Measurements from ENCODE around the gene ACIN1. TPM values are rescaled to one million over a fixed set of nuclear protein-coding genes. Genes with fewer than 3 reads are reported as not detected.

ACIN1 gene
- total RNA-seq, 2 experiments from 2014 or later: 212 to 214 TPM

DNA sequence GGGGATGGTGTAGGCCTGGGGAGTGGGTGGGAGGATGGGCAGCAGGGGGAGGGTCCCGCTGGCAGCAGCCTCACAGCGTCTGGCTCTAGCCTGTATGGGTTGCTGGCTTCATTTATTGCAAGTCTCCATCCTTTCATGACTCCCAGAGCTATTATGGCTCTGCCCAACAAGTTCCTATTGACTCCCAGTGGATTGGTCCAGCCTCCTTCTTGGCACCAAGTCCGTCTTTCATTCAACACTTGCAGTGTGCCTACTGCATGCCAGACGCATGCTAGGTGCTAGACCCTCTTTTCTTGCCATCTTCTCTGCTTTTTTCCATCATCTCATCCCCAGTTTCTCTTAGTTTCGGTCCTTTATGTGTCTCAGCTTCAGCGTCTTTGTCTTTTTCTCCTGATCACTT lies 51.8 kb downstream of the ACIN1 start:
- ATAC-seq (ENCODE audit: low read depth): no peak
- no peak overlapping the region for H3K4me3 Mint-ChIP-seq
- peaks cover 2% of the 10 kb centered on the region for H3K36me3 Mint-ChIP-seq
- DNase-seq: no peak
- H3K27me3 Mint-ChIP-seq: no peaks in the 10 kb centered on the region
- H3K4me1 Mint-ChIP-seq: no peaks in the 10 kb centered on the region
- POLR2A ChIA-PET: no interaction called here
- H3K9me3 Mint-ChIP-seq: no peaks in the 10 kb centered on the region
- no peak overlapping the region for H3K27ac Mint-ChIP-seq

DNA sequence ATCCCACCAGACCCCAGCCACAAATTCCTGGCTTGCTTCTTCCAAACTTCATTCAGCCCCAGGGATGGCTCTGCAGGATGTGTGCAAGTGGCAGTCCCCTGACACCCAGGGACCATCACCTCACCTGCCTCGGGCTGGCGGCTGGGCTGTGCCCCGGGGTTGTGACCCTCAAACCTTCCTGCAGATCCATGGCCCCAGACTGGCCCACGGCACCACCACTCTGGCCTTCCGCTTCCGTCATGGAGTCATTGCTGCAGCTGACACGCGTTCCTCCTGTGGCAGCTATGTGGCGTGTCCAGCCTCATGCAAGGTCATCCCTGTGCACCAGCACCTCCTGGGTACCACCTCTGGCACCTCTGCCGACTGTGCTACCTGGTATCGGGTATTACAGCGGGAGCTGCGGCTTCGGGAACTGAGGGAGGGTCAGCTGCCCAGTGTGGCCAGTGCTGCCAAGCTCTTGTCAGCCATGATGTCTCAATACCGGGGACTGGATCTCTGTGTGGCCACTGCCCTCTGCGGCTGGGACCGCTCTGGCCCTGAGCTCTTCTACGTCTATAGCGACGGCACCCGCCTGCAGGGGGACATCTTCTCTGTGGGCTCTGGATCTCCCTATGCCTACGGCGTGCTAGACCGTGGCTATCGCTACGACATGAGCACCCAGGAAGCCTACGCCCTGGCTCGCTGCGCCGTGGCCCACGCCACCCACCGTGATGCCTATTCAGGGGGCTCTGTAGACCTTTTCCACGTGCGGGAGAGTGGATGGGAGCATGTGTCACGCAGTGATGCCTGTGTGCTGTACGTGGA lies 52.6 kb downstream of the ACIN1 start, which contains the start of gene PSMB11:
Gene PSMB11 (plus strand): TSS at position 51 of the 804 bp plus-strand sequence. CDS start 14 bp downstream, at position 65.
- no peak within 1 kb of the TSS for H3K27ac Mint-ChIP-seq
- H3K36me3 Mint-ChIP-seq: no peaks in the 10 kb centered on the region
- DNase-seq (no peak), ATAC-seq (ENCODE audit: low read depth) (no peak)
- H3K4me3 Mint-ChIP-seq: no peak within 1 kb of the TSS
- no peaks in the 10 kb centered on the region for H3K27me3 Mint-ChIP-seq
- H3K4me1 Mint-ChIP-seq: no peaks in the 10 kb centered on the region
- POLR2A ChIA-PET: no interaction called here
- no peaks in the 10 kb centered on the region for H3K9me3 Mint-ChIP-seq

DNA sequence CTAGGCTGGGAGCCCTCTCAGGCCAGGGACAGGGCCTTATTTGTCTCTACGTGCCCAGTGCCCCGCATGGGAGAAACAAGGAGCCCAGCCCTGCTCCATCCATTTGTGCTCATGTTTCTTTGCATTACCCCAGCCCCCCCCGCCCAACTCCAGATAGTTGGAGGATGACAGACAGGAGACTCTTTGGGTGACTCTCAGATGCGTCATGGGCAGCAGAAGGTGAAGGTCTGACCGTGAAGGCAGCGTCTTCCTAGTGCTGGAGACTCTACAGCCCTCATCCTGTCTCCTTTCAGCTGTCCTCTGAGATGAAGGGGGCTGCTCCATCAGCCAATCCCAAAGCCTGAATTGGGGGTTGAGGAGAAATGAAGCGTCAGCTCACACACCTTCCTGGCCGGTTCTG lies 53.2 kb downstream of the ACIN1 start:
- ATAC-seq (ENCODE audit: low read depth) (no peak), DNase-seq (no peak)
- H3K27ac Mint-ChIP-seq: no peak overlapping the region
- peaks cover under 1% of the 10 kb centered on the region for H3K4me1 Mint-ChIP-seq
- H3K4me3 Mint-ChIP-seq: no peak overlapping the region
- no peaks in the 10 kb centered on the region for H3K36me3 Mint-ChIP-seq
- H3K9me3 Mint-ChIP-seq: no peaks in the 10 kb centered on the region
- POLR2A ChIA-PET: no interaction called here
- no peaks in the 10 kb centered on the region for H3K27me3 Mint-ChIP-seq

DNA sequence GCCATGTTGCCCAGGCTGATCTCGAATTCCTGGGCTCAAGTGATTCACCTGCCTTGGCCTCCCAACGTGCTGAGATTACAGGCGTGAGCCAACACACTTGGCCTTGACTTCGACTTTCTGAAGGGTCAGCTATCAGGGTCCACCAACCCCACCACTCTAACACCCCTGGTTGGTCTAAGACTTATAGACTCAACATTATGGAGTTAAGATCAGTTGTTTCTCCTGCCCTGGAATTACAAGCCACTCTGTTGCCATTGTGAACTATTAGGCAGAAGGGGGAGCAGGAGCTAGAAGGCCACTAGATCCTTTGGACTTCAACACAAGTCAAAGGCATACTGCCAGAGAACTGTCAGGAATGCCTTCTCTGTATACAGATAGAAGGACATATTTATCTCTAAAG lies 54.8 kb downstream of the ACIN1 start:
- H3K9me3 Mint-ChIP-seq: no peaks in the 10 kb centered on the region
- H3K27ac Mint-ChIP-seq: no peak overlapping the region
- ATAC-seq (ENCODE audit: low read depth): no peak
- DNase-seq: no peak
- POLR2A ChIA-PET: no interaction called here
- H3K4me3 Mint-ChIP-seq: no peak overlapping the region
- no peaks in the 10 kb centered on the region for H3K36me3 Mint-ChIP-seq
- peaks cover 8% of the 10 kb centered on the region for H3K4me1 Mint-ChIP-seq
- no peaks in the 10 kb centered on the region for H3K27me3 Mint-ChIP-seq

DNA sequence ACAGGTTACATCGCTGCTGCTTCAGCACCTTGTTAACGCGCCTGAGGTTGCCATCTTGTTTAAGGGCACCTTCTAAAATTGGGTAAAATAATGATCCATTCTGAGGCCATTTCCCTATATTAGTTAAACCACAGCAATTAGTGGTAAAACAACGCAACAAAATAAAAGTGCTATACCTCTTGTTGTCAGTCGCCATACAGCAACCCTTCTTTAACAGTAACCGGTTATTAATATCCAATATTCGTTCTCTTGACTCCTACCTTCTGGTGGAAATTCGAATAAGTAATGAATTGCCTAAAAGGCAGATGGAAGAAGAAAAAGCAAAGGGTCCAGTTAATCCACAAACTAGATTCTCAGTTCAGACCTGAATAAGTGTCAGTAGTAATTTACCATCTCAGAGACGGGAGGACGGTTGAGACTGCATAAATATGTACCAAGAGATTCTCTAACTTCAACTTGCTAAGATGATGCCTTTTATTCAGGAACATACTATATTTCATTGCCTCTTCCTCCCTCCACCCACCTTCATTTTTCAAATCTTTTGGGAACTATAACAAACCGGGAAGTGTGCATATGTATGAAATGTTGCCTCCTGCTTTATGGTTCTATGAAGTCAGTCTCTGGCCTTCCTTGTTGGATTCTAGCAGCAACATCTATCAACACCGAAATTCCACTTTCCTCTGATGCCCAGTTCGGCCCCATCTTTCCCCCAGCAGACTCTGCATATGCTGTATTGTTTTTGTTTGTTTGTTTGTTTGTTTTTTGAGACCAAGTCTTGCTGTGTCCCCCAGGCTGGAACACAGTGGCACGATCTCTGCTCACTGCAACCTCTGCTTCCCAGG lies 59.4 kb downstream of the ACIN1 start:
- peaks cover 21% of the 10 kb centered on the region for H3K4me1 Mint-ChIP-seq
- peak overlapping the region; percentile 84 for H3K4me3 Mint-ChIP-seq
- ATAC-seq (ENCODE audit: low read depth) (no peak), DNase-seq (no peak)
- no peaks in the 10 kb centered on the region for H3K9me3 Mint-ChIP-seq
- H3K36me3 Mint-ChIP-seq: peaks cover 23% of the 10 kb centered on the region
- POLR2A ChIA-PET: interaction anchor here (0.9 to 2.5 kb wide), 6 partner anchors 10 to 54 kb away, joined by 3 to 10 read pairs (median 6); partner anchors contain the start of gene AJUBA
- peak overlapping the region; percentile 99 for H3K27ac Mint-ChIP-seq
- H3K27me3 Mint-ChIP-seq: no peaks in the 10 kb centered on the region

DNA sequence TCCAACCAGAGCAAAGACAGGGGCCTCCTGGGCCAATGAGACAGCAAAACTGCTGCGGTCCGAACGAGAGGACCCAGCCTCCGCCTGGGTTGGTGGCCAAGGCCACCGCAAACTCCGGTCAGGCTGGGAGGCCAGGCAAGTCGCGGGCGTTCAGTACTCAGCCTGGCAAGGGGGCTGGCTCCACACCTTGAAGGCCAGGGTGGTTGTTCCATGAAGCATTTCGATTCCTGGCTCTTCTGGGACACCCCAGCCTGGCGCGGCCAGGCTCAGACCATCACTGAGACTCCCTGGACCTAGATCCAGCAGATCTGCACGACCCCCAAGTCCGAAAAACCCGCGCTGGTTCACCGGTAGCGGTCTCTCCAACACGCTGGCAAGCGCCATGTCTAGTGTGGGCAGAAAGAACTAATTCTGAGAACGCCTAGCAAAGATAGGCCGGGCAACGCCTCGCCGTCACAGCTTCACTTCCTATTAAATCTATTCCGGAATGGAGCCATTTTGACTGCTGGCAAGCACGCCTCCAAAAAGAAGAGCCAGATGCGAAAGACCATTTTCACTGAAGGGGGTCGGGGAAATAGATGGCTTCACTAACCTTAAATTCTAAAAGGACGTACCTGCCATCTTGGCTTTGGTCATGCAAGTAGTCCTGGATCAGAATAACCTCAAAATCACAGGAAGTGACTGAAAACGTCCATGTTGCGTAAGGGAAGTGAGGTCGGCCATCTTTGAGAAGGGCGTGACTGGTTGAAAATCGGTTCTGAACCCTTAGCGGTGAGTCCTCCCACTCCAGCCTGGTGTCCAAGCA lies 60.2 kb downstream of the ACIN1 start, which contains the start of gene PSMB5:
Gene PSMB5 (minus strand): TSS at position 403 of the 805 bp plus-strand sequence. CDS start 19 bp downstream, at position 384.
- Mint-ChIP-seq H3K4me1 (peaks cover 21% of the 10 kb centered on the region), H3K27ac (peak within 1 kb of the TSS; percentile 99), H3K27me3 (no peaks in the 10 kb centered on the region), H3K36me3 (peaks cover 24% of the 10 kb centered on the region), H3K9me3 (no peaks in the 10 kb centered on the region), H3K4me3 (peak within 1 kb of the TSS; percentile 84)
- POLR2A ChIA-PET: interaction anchor here (0.7 to 2.5 kb wide), 7 partner anchors 11 to 286 kb away, joined by 3 to 10 read pairs (median 4); partner anchors contain the start of genes AJUBA and PABPN1
- ATAC-seq (ENCODE audit: low read depth): peak; percentile 95
- peak; percentile 79 for DNase-seq

DNA sequence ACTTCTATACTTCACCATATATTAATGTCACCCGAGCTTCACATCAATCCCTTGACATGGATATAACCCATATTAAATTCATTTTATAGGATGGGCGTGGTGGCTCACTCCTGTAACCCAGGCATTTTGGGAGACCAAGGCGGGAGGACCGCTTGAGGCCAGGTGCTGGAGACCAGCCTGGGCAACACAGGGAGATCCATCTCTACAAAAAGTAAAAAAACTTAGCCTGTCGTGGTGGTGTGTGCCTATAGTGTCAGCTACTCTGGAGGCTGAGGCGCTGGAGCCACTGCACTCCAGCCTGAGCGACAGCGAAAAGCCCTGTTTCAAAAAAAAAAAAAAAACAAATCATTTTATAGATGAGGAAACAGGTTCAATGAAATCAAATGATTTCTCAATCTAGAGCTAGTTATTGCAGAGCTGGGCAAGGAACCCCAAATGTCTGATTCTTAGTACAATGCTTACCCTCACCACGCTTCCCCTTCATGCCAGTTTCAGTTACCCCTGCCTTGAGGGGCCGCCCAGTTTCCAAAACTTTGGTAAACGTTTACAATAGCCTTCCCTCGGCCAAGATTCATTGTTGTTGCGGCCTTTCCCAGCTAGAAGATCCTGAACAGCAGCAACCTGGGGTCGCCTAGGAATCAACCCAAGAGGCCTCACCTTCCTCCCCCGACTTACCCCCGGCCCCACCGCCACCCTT lies 61.0 kb downstream of the ACIN1 start:
- Mint-ChIP-seq H3K4me3 (peak overlapping the region; percentile 84), H3K9me3 (no peaks in the 10 kb centered on the region), H3K4me1 (peaks cover 26% of the 10 kb centered on the region), H3K27ac (peak overlapping the region; percentile 99), H3K36me3 (peaks cover 28% of the 10 kb centered on the region), H3K27me3 (no peaks in the 10 kb centered on the region)
- POLR2A ChIA-PET: interaction anchor here (0.7 to 2.5 kb wide), 7 partner anchors 10 to 287 kb away, joined by 3 to 10 read pairs (median 5); partner anchors contain the start of genes AJUBA and PABPN1
- ATAC-seq (ENCODE audit: low read depth) (peak; percentile 5), DNase-seq (no peak)

GRCh38 chr14:23033251-23033727 lies 61.6 kb downstream of the ACIN1 start:
- H3K27me3 Mint-ChIP-seq: no peaks in the 10 kb centered on the region

GRCh38 chr14:23030936-23031335 lies 64.0 kb downstream of the ACIN1 start:
- DNase-seq: no peak
- POLR2A ChIA-PET: interaction anchor here (1.0 kb wide), 1 partner anchor 89 kb away, joined by 3 read pairs; no protein-coding TSS in a partner anchor
- H3K9me3 Mint-ChIP-seq: no peaks in the 10 kb centered on the region
- ATAC-seq (ENCODE audit: low read depth): no peak
- H3K4me1 Mint-ChIP-seq: peaks cover 34% of the 10 kb centered on the region
- no peak overlapping the region for H3K4me3 Mint-ChIP-seq
- H3K27me3 Mint-ChIP-seq: no peaks in the 10 kb centered on the region
- H3K36me3 Mint-ChIP-seq: peaks cover 37% of the 10 kb centered on the region
- no peak overlapping the region for H3K27ac Mint-ChIP-seq

More at GRCh38 chr14:23033251-23033727, 61.6 kb downstream of the ACIN1 start:
- no peak for ATAC-seq (ENCODE audit: low read depth)
- no peak for DNase-seq
- Mint-ChIP-seq H3K36me3 (peaks cover 28% of the 10 kb centered on the region), H3K4me1 (peaks cover 30% of the 10 kb centered on the region), H3K27ac (peak overlapping the region; percentile 99), H3K9me3 (no peaks in the 10 kb centered on the region), H3K4me3 (peak overlapping the region; percentile 84)
- POLR2A ChIA-PET: interaction anchor here (1.5 to 2.5 kb wide), 2 partner anchors 26 to 51 kb away, joined by 5 to 9 read pairs; partner anchors contain the start of gene AJUBA

DNA sequence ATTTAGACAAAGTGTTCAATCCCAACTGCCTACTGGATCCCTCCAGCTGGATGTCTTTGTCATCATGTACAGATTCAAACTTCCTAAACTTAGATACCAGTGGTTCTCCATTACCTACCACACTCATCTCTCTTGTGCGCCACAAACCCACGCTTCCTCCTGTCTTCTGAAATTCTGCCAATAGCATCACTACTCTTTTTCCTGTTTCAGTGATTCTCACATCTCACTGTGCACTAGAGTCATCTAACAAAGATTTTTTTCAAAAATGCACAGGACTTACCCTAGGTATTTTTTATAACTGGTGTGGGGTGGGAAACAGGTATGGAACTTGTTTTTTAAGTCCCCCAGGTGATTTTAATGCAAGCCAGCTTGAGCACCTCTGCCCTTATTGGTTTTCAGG lies 66.1 kb downstream of the ACIN1 start:
- peaks cover 47% of the 10 kb centered on the region for H3K36me3 Mint-ChIP-seq
- H3K9me3 Mint-ChIP-seq: no peaks in the 10 kb centered on the region
- ATAC-seq (ENCODE audit: low read depth): peak; percentile 85
- H3K4me1 Mint-ChIP-seq: peaks cover 25% of the 10 kb centered on the region
- no peaks in the 10 kb centered on the region for H3K27me3 Mint-ChIP-seq
- POLR2A ChIA-PET: interaction anchor here (0.7 to 2.7 kb wide), 3 partner anchors 16 to 66 kb away, joined by 3 to 18 read pairs (median 3); no protein-coding TSS in a partner anchor
- H3K4me3 Mint-ChIP-seq: peak overlapping the region; percentile 10
- no peak for DNase-seq
- peak overlapping the region; percentile 46 for H3K27ac Mint-ChIP-seq

GRCh38 chr14:23025151-23025814 lies 69.7 kb downstream of the ACIN1 start:
- no peaks in the 10 kb centered on the region for H3K27me3 Mint-ChIP-seq
- no peak for DNase-seq
- no peak overlapping the region for H3K27ac Mint-ChIP-seq
- no peaks in the 10 kb centered on the region for H3K9me3 Mint-ChIP-seq
- no peak for ATAC-seq (ENCODE audit: low read depth)
- H3K36me3 Mint-ChIP-seq: peaks cover 26% of the 10 kb centered on the region
- H3K4me1 Mint-ChIP-seq: peaks cover 26% of the 10 kb centered on the region
- H3K4me3 Mint-ChIP-seq: no peak overlapping the region
- POLR2A ChIA-PET: no interaction called here

Measured in activated naive CD8-positive, alpha-beta T cell treated with anti-CD3 and anti-CD28 coated beads, Interleukin-2, amount 10 ng/mL, durations not matched to agents 7 days and 5 days (primary cell).